Hematopoietic multipotent progenitor cell (in vitro differentiated cells): Measurements from ENCODE around the gene MFNG. TPM values are rescaled to one million over a fixed set of nuclear protein-coding genes. Genes with fewer than 3 reads are reported as not detected.

Experiments used
- DNase-seq, 3 donors: peaks; one replicate each; pipeline ENCODE4 v3.0.0-alpha.2; 2011 to 2015; ENCODE audit warnings: low read depth in 2 of 3, low spot score in 2 of 3
- total RNA-seq: library from RNA; depleted of rRNA; stranded (reverse); fragments of >200 nt; gene quantifications from one replicate; pipeline ENCODE4 v1.2.3, GENCODE V29; 2012

MFNG gene
- total RNA-seq, 1 donor, result 176 TPM

GRCh38 chr22:37427711-37428635 lies 58.2 kb downstream of the MFNG start:
- DNase-seq, result no peak

- DNase-seq, result no peak
Observed at GRCh38 chr22:37427135-37427710, 59.0 kb downstream of the MFNG start, which contains the start of gene ELFN2. Gene ELFN2 (minus strand): TSS chr22:37427479. CDS start chr22:37375534, 51,945 bp downstream.

DNA sequence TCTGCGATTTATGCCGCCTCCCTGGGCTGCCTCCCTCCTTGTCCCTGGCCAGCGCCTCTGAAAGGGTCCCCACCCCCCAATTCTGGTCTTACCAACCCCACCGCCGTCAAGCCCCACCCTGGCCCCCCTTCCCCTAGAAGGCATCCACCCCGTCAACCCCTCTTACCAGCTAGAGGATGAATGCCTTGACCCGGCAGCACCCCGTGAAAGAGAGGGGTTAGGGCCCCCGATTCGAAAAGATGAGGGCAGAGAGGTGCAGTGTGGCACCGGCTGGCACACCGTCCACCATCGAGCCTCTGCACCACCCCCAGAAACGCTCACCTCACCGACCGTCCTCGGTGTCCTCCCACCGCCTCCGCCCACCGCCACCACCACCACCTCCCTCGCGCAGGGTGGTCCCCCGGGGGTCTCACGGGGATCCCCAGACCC lies 59.5 kb downstream of the MFNG start:
- DNase-seq, result no peak

DNA sequence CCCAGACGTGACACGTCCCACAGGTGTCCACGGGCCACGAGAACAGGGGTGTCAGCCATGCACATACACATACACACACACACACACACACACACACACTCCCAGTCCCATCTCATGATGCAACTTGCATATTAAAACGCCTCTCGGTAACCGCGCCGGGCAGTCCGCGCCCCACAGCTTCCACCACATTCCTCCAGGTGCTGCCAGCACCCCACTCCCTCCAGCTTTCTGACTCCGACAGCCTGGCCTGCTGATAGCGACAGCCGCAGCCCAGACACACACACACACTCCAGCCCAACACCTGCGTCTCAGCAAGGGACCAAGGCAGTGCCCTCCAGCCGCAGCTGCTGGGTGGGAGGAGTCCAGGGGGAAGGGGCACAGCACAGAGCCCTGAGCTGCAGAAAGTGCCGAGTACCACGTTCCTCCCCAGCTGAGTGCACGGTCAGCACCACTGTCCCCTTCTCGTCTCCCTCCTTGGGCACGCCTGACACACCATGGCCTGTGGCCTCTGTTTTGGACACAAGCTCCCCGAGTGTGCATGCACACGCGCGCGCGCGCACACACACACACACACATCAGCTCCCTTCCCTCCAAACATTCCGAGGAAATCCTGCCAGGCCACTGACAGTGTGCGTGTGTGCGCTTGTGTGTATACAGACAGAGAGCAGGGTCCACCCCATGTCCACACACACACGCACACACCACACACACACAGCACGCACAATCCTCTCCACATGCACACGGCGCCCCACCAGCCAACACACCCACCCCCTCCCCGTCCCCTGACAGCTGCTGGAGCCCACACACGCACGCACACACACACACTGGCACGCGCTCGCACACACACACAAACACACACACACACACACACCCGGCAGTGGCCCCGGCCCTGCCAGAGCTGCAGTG lies 60.1 kb downstream of the MFNG start:
- peak in 1 of 3 donors; percentile 49 for DNase-seq

- no peak for DNase-seq
Observed at GRCh38 chr22:37425369-37425768, 60.8 kb downstream of the MFNG start.

DNA sequence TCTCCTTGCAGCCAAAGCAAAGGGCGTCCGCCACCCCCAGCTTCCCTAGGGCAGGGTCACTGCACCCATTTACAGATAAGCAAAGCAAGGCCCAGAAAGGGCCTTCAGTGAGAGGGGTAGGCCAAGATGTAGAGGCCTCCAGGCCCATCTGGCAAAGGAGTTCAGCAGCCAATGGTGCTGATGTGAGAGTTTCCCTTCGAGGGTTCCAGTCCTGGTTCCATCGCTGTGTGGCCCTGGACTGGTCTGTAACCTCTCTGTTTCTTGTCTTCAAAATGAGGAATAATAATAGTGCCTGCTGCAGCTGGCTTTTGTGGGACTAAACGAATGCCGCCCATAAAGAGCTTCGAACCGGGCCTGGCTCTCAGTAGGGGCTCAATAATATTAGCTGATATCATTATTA lies 62.9 kb downstream of the MFNG start:
- no peak for DNase-seq

DNA sequence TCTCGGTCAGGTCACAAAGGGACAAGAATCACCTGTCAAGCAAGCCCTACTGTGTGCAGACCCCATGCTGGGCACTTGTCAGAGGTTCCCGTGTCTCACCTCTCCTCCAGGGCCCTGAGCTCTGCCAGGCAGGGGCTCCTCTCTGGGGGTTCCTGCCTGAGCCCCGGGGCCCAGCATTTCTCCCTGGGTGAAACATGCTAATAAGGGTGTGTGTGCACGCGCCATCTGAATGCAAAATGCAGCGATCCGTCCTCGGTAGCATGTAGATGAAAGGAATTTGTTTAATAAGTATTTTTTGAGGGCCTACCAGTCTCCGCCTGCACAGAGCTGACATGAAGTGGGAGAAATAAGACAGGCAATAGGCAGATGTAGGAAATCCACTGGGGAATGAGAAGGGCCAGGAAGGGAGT lies 64.7 kb downstream of the MFNG start:
- no peak for DNase-seq

DNA sequence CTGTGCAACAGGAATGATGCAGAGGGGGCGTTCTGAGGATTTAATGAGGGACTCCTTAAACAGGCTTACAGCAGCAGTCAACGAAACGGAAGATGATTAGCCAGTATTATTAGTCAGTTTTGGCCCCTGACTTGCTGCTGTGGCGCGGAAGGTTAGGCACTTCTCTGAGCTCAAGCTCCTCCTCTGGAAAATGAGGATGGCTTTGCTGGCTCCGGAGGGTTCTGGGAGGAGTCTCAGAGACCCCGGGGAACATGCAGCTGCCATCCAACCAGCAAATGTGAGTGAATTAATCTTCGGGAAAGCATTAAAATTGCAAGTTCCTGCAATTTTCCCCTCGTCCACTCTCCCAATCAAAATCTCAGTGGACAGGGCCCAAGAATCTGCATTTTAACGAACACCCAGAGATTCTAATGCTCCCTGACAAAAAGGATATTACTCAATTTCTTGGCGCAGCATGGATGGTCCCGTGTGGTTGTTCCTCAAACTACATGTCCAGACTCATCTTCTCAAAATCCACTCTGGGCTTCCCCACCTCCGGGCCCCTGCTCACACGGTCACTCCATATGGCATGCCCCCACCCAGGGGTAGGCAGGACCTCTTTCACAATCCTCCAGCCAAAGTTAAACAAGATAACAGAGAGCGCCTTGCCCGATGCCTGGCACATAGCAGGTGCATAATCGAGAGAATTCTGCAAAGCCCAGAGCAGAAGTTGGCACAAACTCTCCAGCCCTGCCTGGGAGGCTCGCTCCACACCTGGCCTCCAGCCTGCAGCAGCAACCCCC lies 65.3 kb downstream of the MFNG start:
- DNase-seq, result peak in 1 of 3 donors; percentile 31

DNA sequence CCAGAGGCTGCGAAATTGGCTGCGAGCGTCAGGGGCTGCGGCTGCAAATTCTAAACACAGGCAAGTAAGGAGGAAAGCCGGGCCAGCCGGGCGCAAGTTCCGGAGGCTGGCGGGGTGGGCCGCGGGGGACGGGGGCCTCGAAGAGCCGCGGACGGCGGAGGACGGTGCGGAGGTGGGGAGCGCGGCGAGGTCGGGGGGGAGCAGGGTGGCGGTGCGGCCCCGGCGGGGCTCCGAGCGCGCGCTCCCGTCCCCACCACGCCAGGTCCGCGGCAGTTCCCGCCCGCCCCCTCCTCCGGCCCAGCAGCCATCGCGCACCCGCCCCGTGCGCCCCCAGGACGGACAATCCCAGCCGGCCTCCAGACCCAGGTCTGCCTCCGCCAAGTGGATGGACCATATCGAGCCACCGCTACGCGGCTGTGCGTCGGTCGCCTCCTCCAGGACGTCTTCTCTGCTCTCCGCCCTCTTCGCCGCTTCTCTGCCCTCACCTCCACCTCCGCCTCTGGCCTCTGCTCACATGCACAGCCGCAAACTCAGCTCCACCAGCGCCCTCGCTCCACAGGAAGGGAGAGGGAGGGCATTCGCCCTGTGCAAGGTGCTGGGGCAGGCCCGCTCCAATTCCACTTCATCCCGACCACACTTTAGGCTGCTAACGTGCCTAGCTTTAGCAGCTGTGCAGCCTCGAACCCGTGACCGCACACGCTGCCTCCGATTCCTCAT lies 66.1 kb downstream of the MFNG start:
- peak in 1 of 3 donors; percentile 31 for DNase-seq

DNA sequence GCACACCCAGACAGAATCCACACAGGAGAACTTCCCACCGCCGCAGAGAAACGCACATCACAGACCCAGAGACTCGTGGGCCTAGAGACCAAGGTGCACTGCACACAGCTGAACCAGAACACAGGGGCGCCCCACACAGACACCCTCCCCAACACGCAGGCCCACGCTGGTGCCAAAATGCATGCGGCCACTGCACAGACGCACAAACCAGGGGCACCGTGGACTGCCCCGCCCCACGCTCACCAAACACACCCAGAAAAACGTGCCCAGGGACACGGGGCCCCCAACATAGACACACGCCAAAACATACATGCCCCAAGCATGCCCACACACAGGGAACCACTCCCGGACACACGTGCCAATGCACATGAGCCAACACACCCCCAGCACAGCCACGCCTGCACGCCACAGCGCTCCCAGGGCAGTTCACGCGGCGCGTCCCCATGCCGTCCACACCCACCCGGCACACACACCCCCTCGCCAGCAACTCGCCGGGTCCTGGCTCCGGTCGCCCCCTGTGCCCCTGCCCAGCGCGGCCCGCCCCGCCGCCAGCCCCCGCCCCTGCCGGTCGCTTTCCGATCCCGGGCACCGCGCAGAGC lies 66.7 kb downstream of the MFNG start:
- DNase-seq, result no peak

Other genes with a start within 250 kb of the MFNG start
- 399 TPM for gene RAC2, start 242.1 kb downstream of the MFNG start, total RNA-seq
- gene CYTH4, start 203.9 kb downstream of the MFNG start, total RNA-seq, result 65.7 TPM
- under 0.01 TPM for gene ELFN2, start 58.9 kb downstream of the MFNG start, total RNA-seq
- gene CARD10, start 33.0 kb upstream of the MFNG start, total RNA-seq, result 0.54 TPM
- gene CDC42EP1, start 74.1 kb upstream of the MFNG start, total RNA-seq, result under 0.01 TPM
- gene LGALS2, start 93.7 kb upstream of the MFNG start, total RNA-seq, result 1.1 TPM
- 57.6 TPM for gene GGA1, start 122.5 kb upstream of the MFNG start, total RNA-seq
- 32.3 TPM for gene SH3BP1, start 153.3 kb upstream of the MFNG start, total RNA-seq
- 25.6 TPM for gene PDXP, start 172.3 kb upstream of the MFNG start, total RNA-seq
- 346 TPM for gene LGALS1, start 189.3 kb upstream of the MFNG start, total RNA-seq
- 27.2 TPM for gene NOL12, start 200.0 kb upstream of the MFNG start, total RNA-seq
- 59.2 TPM for gene TRIOBP, start 210.7 kb upstream of the MFNG start, total RNA-seq